HEK293 (cell line): ENCODE data around the gene ZBTB47.

Experiments used
- CTCF ChIA-PET: fragments of 350-600 bp; formaldehyde crosslinking; extraction: SDS; loops from one replicate; lab custom pipeline; 2021; ENCODE audit warnings: antibody characterized with exemption; lab: Yijun Ruan, JAX
- POLR2A ChIA-PET: fragments of 300-600 bp; formaldehyde crosslinking; extraction: SDS; loops from one replicate; lab custom pipeline; 2020; ENCODE audit warnings: antibody characterized with exemption, inconsistent platforms; lab: Yijun Ruan, JAX
- H3K27ac ChIP-seq: fragments of 200-500 bp; sonication (Bioruptor generic); 2 replicates; pipeline ENCODE4 v1.5.1; 2014; ENCODE audit warnings: low read depth, low read length, control low read depth, inconsistent platforms; ENCODE audit errors: extremely low read depth
- H3K36me3 ChIP-seq, 2 experiments: fragments of 200-500 bp in 1 of 2; sonication (Bioruptor generic) in 1 of 2; 1 replicate in 1 of 2; 2 replicates in 1 of 2; pipeline ENCODE4 v1.5.1; 2014 to 2017; ENCODE audit warnings: inconsistent platforms in 2 of 2, low read length in 2 of 2; ENCODE audit not compliant: control insufficient read depth in 2 of 2, insufficient read depth in 1 of 2
- H3K4me1 ChIP-seq: fragments of 200-500 bp; sonication (Bioruptor generic); 2 replicates; pipeline ENCODE4 v1.5.1; 2014; ENCODE audit warnings: mild to moderate bottlenecking, low read length, inconsistent platforms; ENCODE audit not compliant: control insufficient read depth, insufficient read depth
- H3K4me3 ChIP-seq: 2 replicates; pipeline ENCODE4 v1.5.1; 2011; ENCODE audit warnings: low read depth, mild to moderate bottlenecking, control low read depth, low read length, moderate library complexity
- H3K9me3 ChIP-seq: fragments of 200-500 bp; sonication (Bioruptor generic); 2 replicates; pipeline ENCODE4 v1.5.1; 2014; ENCODE audit warnings: low read depth, low read length, inconsistent platforms; ENCODE audit not compliant: control insufficient read depth, insufficient read depth
- BCL11A ChIP-seq: fragments of 450-650 bp; formaldehyde crosslinking; IDR thresholded peaks from 2 replicates; pipeline ENCODE4 v1.5.1; 2016; ENCODE audit warnings: low read depth, missing biosample characterization, missing genetic modification characterization
- GLIS1 ChIP-seq: fragments of 450-650 bp; formaldehyde crosslinking; IDR thresholded peaks from 2 replicates; pipeline ENCODE4 v1.5.1; 2016; ENCODE audit warnings: missing biosample characterization, missing genetic modification characterization
- GLIS2 ChIP-seq: fragments of 450-650 bp; formaldehyde crosslinking; IDR thresholded peaks from 2 replicates; pipeline ENCODE4 v1.5.1; 2016; ENCODE audit warnings: missing biosample characterization, missing genetic modification characterization
- HOXA7 ChIP-seq: sonication (generic); formaldehyde crosslinking; IDR thresholded peaks from 2 replicates; pipeline ENCODE4 v1.8.1; 2022; ENCODE audit warnings: missing genetic modification reagents, borderline replicate concordance
- KLF9 ChIP-seq: fragments of 450-650 bp; formaldehyde crosslinking; IDR thresholded peaks from 2 replicates; pipeline ENCODE4 v1.5.1; 2016; ENCODE audit warnings: missing biosample characterization, missing genetic modification characterization, low read depth
- OSR2 ChIP-seq: fragments of 450-650 bp; formaldehyde crosslinking; IDR thresholded peaks from 2 replicates; pipeline ENCODE4 v1.5.1; 2016; ENCODE audit warnings: missing biosample characterization, missing genetic modification characterization
- ZBTB20 ChIP-seq: fragments of 450-650 bp; formaldehyde crosslinking; IDR thresholded peaks from 2 replicates; pipeline ENCODE4 v1.5.1; 2016; ENCODE audit warnings: missing biosample characterization, missing genetic modification characterization
- ZIC2 ChIP-seq: fragments of 450-650 bp; formaldehyde crosslinking; IDR thresholded peaks from 2 replicates; pipeline ENCODE4 v1.5.1; 2016; ENCODE audit warnings: missing biosample characterization, missing genetic modification characterization
- ZNF133 ChIP-seq: fragments of 450-650 bp; formaldehyde crosslinking; IDR thresholded peaks from 2 replicates; pipeline ENCODE4 v1.5.1; 2016; ENCODE audit warnings: missing biosample characterization, missing genetic modification characterization
- ZNF19 ChIP-seq: fragments of 450-650 bp; formaldehyde crosslinking; IDR thresholded peaks from 2 replicates; pipeline ENCODE4; 2016; ENCODE audit warnings: missing biosample characterization, missing genetic modification characterization, low read depth
- ZNF335 ChIP-seq: fragments of 450-650 bp; formaldehyde crosslinking; conservative IDR thresholded peaks from 2 replicates; pipeline ENCODE4 v1.5.1; 2016; ENCODE audit warnings: missing biosample characterization, missing genetic modification characterization
- ZNF366 ChIP-seq: fragments of 450-650 bp; formaldehyde crosslinking; conservative IDR thresholded peaks from 2 replicates; pipeline ENCODE4 v1.5.1; 2016; ENCODE audit warnings: missing biosample characterization, missing genetic modification characterization
- ZNF621 ChIP-seq: fragments of 450-650 bp; formaldehyde crosslinking; IDR thresholded peaks from 2 replicates; pipeline ENCODE4 v1.5.1; 2017; ENCODE audit warnings: missing biosample characterization, missing genetic modification characterization
- TF ChIP-seq, protein P1 (sequence below): fragments of 450-650 bp; IDR thresholded peaks from 2 replicates; pipeline ENCODE4 v1.5.1; 2018; ENCODE audit warnings: missing biosample characterization, missing genetic modification characterization
- TF ChIP-seq, protein P2 (sequence below): fragments of 450-650 bp; formaldehyde crosslinking; conservative IDR thresholded peaks from 2 replicates; pipeline ENCODE4 v1.5.1; 2016; ENCODE audit warnings: low read depth, missing biosample characterization, missing genetic modification characterization
- TF ChIP-seq, protein P3 (sequence below): fragments of 450-650 bp; formaldehyde crosslinking; IDR thresholded peaks from 2 replicates; pipeline ENCODE4 v1.5.1; 2016; ENCODE audit warnings: missing biosample characterization, missing genetic modification characterization
- TF ChIP-seq, protein P4 (sequence below): fragments of 450-650 bp; formaldehyde crosslinking; IDR thresholded peaks from 2 replicates; pipeline ENCODE4 v1.5.1; 2016; ENCODE audit warnings: missing biosample characterization, missing genetic modification characterization, borderline replicate concordance
- TF ChIP-seq, protein P5 (sequence below): fragments of 450-650 bp; formaldehyde crosslinking; IDR thresholded peaks from 2 replicates; pipeline ENCODE4 v1.5.1; 2017; ENCODE audit warnings: missing biosample characterization, missing genetic modification characterization

The ZBTB47 gene

DNA sequence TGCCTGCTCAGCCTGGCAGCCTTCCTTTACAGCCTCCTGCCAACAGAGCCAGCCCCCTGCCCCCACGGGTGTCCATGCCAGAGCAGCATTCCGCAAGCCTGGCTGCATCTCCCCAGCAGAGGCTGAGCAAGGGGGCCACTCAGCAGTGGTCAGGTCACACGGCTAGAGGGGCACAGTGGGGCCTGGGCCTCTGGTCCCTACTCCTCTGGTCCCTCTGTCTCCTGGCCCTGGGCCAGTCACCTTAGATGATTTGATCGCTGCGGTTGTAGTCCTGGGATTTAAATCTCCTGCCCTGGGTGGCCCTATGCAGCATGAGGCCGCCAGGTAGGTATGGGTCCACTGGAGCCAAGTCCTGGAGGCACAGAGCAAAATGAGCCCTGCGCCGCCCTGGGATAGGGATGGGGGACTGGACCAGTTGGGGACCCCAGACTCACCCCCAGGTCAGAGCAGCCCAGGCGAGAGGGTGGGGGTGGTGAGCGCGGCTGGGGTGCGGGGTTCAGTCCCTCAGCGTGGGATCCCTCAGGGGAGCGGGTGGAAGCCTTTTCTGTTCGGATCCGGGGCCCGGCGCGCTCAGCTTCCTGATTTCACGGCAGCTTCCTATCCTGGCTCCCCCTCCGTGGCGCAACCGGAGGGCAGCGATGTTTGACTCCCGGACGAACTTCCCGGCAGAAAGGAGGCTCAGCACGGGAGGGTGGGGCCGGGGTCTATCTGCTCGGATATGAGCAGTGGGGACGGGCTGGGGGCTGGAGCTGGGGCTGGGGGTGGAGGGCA lies at the start of gene ZBTB47:
ZBTB47 (plus strand) TSS at position 138 of the 771 bp plus-strand sequence. CDS start 4,659 bp downstream, outside the sequence.
- peak within 1 kb of the TSS; percentile 83; the same call in 1 of the 2 replicates for H3K27ac ChIP-seq
- ChIA-PET CTCF (interaction anchor here (0.6 kb wide), 1 partner anchor 45 kb away, joined by 5 read pairs; no protein-coding TSS in a partner anchor), POLR2A (interaction anchor here (0.6 to 0.9 kb wide), 5 partner anchors 12 to 173 kb away, joined by 3 read pairs; no protein-coding TSS in a partner anchor)
- H3K9me3 ChIP-seq = no peaks in the 10 kb centered on the region
- TF ChIP-seq, protein P1, sequence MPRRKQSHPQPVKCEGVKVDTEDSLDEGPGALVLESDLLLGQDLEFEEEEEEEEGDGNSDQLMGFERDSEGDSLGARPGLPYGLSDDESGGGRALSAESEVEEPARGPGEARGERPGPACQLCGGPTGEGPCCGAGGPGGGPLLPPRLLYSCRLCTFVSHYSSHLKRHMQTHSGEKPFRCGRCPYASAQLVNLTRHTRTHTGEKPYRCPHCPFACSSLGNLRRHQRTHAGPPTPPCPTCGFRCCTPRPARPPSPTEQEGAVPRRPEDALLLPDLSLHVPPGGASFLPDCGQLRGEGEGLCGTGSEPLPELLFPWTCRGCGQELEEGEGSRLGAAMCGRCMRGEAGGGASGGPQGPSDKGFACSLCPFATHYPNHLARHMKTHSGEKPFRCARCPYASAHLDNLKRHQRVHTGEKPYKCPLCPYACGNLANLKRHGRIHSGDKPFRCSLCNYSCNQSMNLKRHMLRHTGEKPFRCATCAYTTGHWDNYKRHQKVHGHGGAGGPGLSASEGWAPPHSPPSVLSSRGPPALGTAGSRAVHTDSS (tag by site-specific recombination) = no peak
- TF ChIP-seq BCL11A (tag by site-specific recombination) (no peak), OSR2 (tag by site-specific recombination) (no peak), HOXA7 (no peak), ZBTB20 (tag by site-specific recombination) (peak; percentile 85), ZNF19 (tag by site-specific recombination) (no peak), ZNF133 (tag by site-specific recombination) (no peak), GLIS2 (tag by site-specific recombination) (peak; percentile 67), ZNF366 (no peak), ZIC2 (tag by site-specific recombination) (peak; percentile 62; the same call in 1 of the 2 replicates), KLF9 (tag by site-specific recombination) (no peak), ZNF335 (tag by site-specific recombination) (0 out of 2 replicates have a peak, but pooled peaks have one; percentile 28), GLIS1 (tag by site-specific recombination) (peak; percentile 85), ZNF621 (tag by site-specific recombination) (no peak)
- TF ChIP-seq, protein P2, sequence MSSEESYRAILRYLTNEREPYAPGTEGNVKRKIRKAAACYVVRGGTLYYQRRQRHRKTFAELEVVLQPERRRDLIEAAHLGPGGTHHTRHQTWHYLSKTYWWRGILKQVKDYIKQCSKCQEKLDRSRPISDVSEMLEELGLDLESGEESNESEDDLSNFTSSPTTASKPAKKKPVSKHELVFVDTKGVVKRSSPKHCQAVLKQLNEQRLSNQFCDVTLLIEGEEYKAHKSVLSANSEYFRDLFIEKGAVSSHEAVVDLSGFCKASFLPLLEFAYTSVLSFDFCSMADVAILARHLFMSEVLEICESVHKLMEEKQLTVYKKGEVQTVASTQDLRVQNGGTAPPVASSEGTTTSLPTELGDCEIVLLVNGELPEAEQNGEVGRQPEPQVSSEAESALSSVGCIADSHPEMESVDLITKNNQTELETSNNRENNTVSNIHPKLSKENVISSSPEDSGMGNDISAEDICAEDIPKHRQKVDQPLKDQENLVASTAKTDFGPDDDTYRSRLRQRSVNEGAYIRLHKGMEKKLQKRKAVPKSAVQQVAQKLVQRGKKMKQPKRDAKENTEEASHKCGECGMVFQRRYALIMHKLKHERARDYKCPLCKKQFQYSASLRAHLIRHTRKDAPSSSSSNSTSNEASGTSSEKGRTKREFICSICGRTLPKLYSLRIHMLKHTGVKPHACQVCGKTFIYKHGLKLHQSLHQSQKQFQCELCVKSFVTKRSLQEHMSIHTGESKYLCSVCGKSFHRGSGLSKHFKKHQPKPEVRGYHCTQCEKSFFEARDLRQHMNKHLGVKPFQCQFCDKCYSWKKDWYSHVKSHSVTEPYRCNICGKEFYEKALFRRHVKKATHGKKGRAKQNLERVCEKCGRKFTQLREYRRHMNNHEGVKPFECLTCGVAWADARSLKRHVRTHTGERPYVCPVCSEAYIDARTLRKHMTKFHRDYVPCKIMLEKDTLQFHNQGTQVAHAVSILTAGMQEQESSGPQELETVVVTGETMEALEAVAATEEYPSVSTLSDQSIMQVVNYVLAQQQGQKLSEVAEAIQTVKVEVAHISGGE (tag by site-specific recombination) = peak; percentile 55
- TF ChIP-seq, protein P3, sequence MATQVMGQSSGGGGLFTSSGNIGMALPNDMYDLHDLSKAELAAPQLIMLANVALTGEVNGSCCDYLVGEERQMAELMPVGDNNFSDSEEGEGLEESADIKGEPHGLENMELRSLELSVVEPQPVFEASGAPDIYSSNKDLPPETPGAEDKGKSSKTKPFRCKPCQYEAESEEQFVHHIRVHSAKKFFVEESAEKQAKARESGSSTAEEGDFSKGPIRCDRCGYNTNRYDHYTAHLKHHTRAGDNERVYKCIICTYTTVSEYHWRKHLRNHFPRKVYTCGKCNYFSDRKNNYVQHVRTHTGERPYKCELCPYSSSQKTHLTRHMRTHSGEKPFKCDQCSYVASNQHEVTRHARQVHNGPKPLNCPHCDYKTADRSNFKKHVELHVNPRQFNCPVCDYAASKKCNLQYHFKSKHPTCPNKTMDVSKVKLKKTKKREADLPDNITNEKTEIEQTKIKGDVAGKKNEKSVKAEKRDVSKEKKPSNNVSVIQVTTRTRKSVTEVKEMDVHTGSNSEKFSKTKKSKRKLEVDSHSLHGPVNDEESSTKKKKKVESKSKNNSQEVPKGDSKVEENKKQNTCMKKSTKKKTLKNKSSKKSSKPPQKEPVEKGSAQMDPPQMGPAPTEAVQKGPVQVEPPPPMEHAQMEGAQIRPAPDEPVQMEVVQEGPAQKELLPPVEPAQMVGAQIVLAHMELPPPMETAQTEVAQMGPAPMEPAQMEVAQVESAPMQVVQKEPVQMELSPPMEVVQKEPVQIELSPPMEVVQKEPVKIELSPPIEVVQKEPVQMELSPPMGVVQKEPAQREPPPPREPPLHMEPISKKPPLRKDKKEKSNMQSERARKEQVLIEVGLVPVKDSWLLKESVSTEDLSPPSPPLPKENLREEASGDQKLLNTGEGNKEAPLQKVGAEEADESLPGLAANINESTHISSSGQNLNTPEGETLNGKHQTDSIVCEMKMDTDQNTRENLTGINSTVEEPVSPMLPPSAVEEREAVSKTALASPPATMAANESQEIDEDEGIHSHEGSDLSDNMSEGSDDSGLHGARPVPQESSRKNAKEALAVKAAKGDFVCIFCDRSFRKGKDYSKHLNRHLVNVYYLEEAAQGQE = no peak
- TF ChIP-seq, protein P4, sequence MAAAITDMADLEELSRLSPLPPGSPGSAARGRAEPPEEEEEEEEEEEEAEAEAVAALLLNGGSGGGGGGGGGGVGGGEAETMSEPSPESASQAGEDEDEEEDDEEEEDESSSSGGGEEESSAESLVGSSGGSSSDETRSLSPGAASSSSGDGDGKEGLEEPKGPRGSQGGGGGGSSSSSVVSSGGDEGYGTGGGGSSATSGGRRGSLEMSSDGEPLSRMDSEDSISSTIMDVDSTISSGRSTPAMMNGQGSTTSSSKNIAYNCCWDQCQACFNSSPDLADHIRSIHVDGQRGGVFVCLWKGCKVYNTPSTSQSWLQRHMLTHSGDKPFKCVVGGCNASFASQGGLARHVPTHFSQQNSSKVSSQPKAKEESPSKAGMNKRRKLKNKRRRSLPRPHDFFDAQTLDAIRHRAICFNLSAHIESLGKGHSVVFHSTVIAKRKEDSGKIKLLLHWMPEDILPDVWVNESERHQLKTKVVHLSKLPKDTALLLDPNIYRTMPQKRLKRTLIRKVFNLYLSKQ = no peak
- TF ChIP-seq, protein P5, sequence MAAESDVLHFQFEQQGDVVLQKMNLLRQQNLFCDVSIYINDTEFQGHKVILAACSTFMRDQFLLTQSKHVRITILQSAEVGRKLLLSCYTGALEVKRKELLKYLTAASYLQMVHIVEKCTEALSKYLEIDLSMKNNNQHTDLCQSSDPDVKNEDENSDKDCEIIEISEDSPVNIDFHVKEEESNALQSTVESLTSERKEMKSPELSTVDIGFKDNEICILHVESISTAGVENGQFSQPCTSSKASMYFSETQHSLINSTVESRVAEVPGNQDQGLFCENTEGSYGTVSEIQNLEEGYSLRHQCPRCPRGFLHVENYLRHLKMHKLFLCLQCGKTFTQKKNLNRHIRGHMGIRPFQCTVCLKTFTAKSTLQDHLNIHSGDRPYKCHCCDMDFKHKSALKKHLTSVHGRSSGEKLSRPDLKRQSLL (tag by site-specific recombination) = no peak
- peak within 1 kb of the TSS; percentile 64 for H3K4me3 ChIP-seq
- peaks cover 0 to 36% of the 10 kb centered on the region in 2 experiments; a peak in 1 of 3 replicates for H3K36me3 ChIP-seq
- H3K4me1 ChIP-seq = no peaks in the 10 kb centered on the region
